Neuronal stem cell (in vitro differentiated cells): ENCODE data around the gene WHRN.

ENCODE experiments used
- DNase-seq: peaks from one replicate; pipeline ENCODE4 v3.0.0-alpha.2; 2013; ENCODE audit warnings: low spot score
- H2AFZ ChIP-seq: one replicate; pipeline ENCODE4 v1.6.1; 2013; ENCODE audit warnings: mild to moderate bottlenecking, low read length, inconsistent platforms
- H2AK5ac ChIP-seq: 2 replicates; pipeline ENCODE4 v1.6.1; 2013; ENCODE audit warnings: low read depth, mild to moderate bottlenecking, inconsistent platforms, low read length, moderate library complexity, mixed read lengths
- H2BK120ac ChIP-seq: 2 replicates; pipeline ENCODE4 v1.6.1; 2013; ENCODE audit warnings: low read depth, mild to moderate bottlenecking, inconsistent platforms, low read length, moderate library complexity, mixed read lengths
- H2BK12ac ChIP-seq: one replicate; pipeline ENCODE4 v1.6.1; 2013; ENCODE audit warnings: low read length, inconsistent platforms
- H2BK15ac ChIP-seq: 2 replicates; pipeline ENCODE4 v1.6.1; 2013; ENCODE audit warnings: mild to moderate bottlenecking, low read length, inconsistent platforms, mixed read lengths
- H2BK5ac ChIP-seq: one replicate; pipeline ENCODE4 v1.6.1; 2013; ENCODE audit warnings: inconsistent platforms, mild to moderate bottlenecking, low read length, moderate library complexity
- H3K14ac ChIP-seq: one replicate; pipeline ENCODE4 v1.6.1; 2013; ENCODE audit warnings: low read length, inconsistent platforms
- H3K18ac ChIP-seq: 2 replicates; pipeline ENCODE4 v1.6.1; 2013; ENCODE audit warnings: low read length, inconsistent platforms
- H3K23ac ChIP-seq: 2 replicates; pipeline ENCODE4 v1.6.1; 2013; ENCODE audit warnings: low read depth, mild to moderate bottlenecking, mixed read lengths, low read length, inconsistent platforms; ENCODE audit not compliant: poor library complexity
- H3K27ac ChIP-seq: replicated peaks from 3 replicates; pipeline ENCODE4 v1.5.1; 2013; ENCODE audit warnings: low read length, inconsistent platforms
- H3K27me3 ChIP-seq, 3 experiments: 2 replicates each; pipeline ENCODE4 v1.6.1; 2013; ENCODE audit warnings: low read length in 3 of 3, mild to moderate bottlenecking in 2 of 3, inconsistent platforms in 1 of 3, low read depth in 1 of 3, mixed read lengths in 1 of 3, moderate library complexity in 1 of 3; ENCODE audit not compliant: control insufficient read depth in 3 of 3, insufficient read depth in 3 of 3
- H3K36me3 ChIP-seq, 2 donors: replicated peaks in 1 of 2; 2 replicates each; pipeline ENCODE4 v1.6.1; 2013; ENCODE audit warnings: low read length in 2 of 2; ENCODE audit not compliant: control insufficient read depth in 2 of 2, insufficient read depth in 2 of 2
- H3K4ac ChIP-seq: 2 replicates; pipeline ENCODE4 v1.6.1; 2013; ENCODE audit warnings: inconsistent platforms, mild to moderate bottlenecking, low read length, moderate library complexity
- H3K4me1 ChIP-seq, 2 donors: 1 replicate in 1 of 2; 2 replicates in 1 of 2; pipeline ENCODE4 v1.6.1; 2013; ENCODE audit warnings: low read length in 2 of 2, low read depth in 1 of 2; ENCODE audit not compliant: control insufficient read depth in 2 of 2, insufficient read depth in 1 of 2
- H3K4me2 ChIP-seq: one replicate; pipeline ENCODE4 v1.6.1; 2013; ENCODE audit warnings: mild to moderate bottlenecking, low read length, inconsistent platforms; ENCODE audit not compliant: insufficient read depth, poor library complexity, severe bottlenecking
- H3K4me3 ChIP-seq, 2 donors: 2 replicates each; pipeline ENCODE4 v1.5.1; 2013; ENCODE audit warnings: low read length in 2 of 2, mild to moderate bottlenecking in 2 of 2, inconsistent platforms in 1 of 2, moderate library complexity in 1 of 2
- H3K79me1 ChIP-seq: one replicate; pipeline ENCODE4 v1.6.1; 2013; ENCODE audit warnings: low read depth, mild to moderate bottlenecking, inconsistent platforms, low read length, moderate library complexity
- H3K9ac ChIP-seq: one replicate; pipeline ENCODE4 v1.6.1; 2013; ENCODE audit warnings: mild to moderate bottlenecking, low read depth, low read length, inconsistent platforms; ENCODE audit not compliant: poor library complexity
- H3K9me3 ChIP-seq, 2 donors: replicated peaks in 1 of 2; 2 replicates each; pipeline versions ENCODE3 to v1.6.1; 2013; ENCODE audit warnings: low read length in 2 of 2, mild to moderate bottlenecking in 2 of 2, inconsistent platforms in 1 of 2, low read depth in 1 of 2, mixed read lengths in 1 of 2, moderate library complexity in 1 of 2; ENCODE audit not compliant: control insufficient read depth in 2 of 2, insufficient read depth in 1 of 2
- H4K8ac ChIP-seq: one replicate; pipeline ENCODE4 v1.6.1; 2013; ENCODE audit warnings: low read depth, mild to moderate bottlenecking, inconsistent platforms, low read length, moderate library complexity
- H4K91ac ChIP-seq: one replicate; pipeline ENCODE4 v1.6.1; 2013; ENCODE audit warnings: low read length, low read depth, mild to moderate bottlenecking, inconsistent platforms; ENCODE audit not compliant: poor library complexity
- WGBS, 2 donors: extraction: QIAGEN DNeasy Blood & Tissue Kit; methylation state at CpG; one replicate each; pipeline ENCODE4 v1.1.7; 2013; ENCODE audit warnings: missing lambda C conversion rate in 2 of 2, mixed read lengths in 1 of 2; ENCODE audit not compliant: insufficient read length in 2 of 2, insufficient replicate concordance in 1 of 2; ENCODE audit errors: extremely low coverage in 2 of 2; 5-methylcytosine and 5-hydroxymethylcytosine counted together

WHRN gene

GRCh38 chr9:114405294-114406034, 99.8 kb downstream of the WHRN start:
- Histone ChIP-seq H4K8ac (no peak overlapping the region), H3K18ac (peak overlapping the region; percentile 69), H3K14ac (no peak overlapping the region), H2BK120ac (no peak overlapping the region), H4K91ac (no peak overlapping the region), H3K4me3 (no peak overlapping the region), H3K9me3 (no peaks in the 10 kb centered on the region), H3K27ac (no peak overlapping the region), H3K9ac (no peak overlapping the region), H2BK12ac (no peak overlapping the region), H3K4me2 (no peak overlapping the region), H2BK15ac (no peak overlapping the region), H3K36me3 (peaks cover 2 to 6% of the 10 kb centered on the region in 2 donors), H2BK5ac (no peak overlapping the region), H3K4me1 (peaks cover 9 to 12% of the 10 kb centered on the region in 2 donors), H2AFZ (no peak overlapping the region), H3K79me1 (no peaks in the 10 kb centered on the region), H2AK5ac (no peak overlapping the region), H3K23ac (no peak overlapping the region), H3K4ac (no peak overlapping the region), H3K27me3 (no peaks in the 10 kb centered on the region)
- WGBS, 2 donors = no CpG with 5 or more reads among the region's 15 CpGs
- peak; percentile 73 for DNase-seq

DNA sequence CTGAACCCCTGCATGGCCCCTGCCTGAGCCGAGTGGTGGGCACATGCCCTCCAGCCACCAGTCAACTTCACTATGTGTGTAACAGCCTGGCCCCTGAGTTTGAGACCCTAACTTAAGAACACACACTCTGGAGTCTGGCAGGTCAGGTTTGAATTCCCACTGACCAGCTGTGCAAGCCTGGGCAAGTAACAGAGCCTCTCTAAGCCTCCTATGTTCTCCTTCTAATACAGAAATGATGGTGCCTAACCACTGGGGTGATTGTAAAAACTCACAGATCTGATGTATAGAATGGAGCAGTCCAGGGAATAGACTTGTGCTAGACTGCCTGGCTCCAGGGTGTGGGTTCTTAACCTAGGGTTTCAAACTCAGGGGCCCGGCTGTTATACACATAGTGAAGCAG, 100.7 kb downstream of the WHRN start:
- H3K4me3 ChIP-seq = no peak overlapping the region
- no peak overlapping the region for H3K9ac ChIP-seq
- no peak for DNase-seq
- no peak overlapping the region for H2BK5ac ChIP-seq
- WGBS, 2 donors = no CpG with 5 or more reads among the region's 2 CpGs
- no peak overlapping the region for H3K14ac ChIP-seq
- no peak overlapping the region for H3K4me2 ChIP-seq
- no peak overlapping the region for H2AK5ac ChIP-seq
- peaks cover 8 to 10% of the 10 kb centered on the region in 2 donors for H3K4me1 ChIP-seq
- H2AFZ ChIP-seq = no peak overlapping the region
- H3K79me1 ChIP-seq = no peaks in the 10 kb centered on the region
- H3K4ac ChIP-seq = no peak overlapping the region
- no peaks in the 10 kb centered on the region for H3K27me3 ChIP-seq
- H3K27ac ChIP-seq = no peak overlapping the region
- no peak overlapping the region for H3K23ac ChIP-seq
- H4K8ac ChIP-seq = no peak overlapping the region
- no peak overlapping the region for H2BK12ac ChIP-seq
- H3K36me3 ChIP-seq = peaks cover 2 to 6% of the 10 kb centered on the region in 2 donors
- no peak overlapping the region for H2BK120ac ChIP-seq
- no peak overlapping the region for H4K91ac ChIP-seq
- no peak overlapping the region for H3K18ac ChIP-seq
- no peaks in the 10 kb centered on the region for H3K9me3 ChIP-seq
- H2BK15ac ChIP-seq = no peak overlapping the region

DNA sequence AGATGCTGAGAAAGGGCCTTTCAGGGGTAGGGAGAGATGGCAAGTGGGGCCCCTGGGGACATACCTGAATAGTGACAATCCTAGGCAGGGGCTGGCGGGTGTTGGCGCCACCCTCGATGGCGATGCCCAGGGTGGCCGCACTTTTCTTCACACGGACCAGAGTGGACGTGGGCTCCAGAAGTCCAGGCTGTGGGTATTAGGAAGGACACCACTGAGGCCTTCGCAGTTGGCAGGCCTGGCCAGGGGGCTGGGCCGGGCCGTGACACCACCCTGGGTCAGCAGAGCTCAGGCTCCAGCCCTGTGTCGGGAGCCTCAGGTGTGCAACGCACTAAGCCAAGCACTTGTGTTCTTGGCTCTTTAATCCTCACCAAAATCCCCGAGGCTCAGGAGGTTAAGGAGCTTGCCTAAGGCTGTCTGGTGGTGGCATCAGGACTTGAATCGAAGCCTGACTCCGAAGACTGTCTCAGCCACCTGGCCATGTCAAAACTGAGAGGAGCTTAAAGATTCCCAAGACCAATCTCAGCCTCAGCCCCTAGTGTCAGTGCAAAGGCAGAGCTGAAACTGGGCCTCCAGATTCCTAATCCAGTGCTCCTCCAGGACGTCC, 102.0 kb downstream of the WHRN start:
- no CpG with 5 or more reads among the region's 16 CpGs for WGBS, 2 donors
- Histone ChIP-seq H3K4me1 (no peaks in the 10 kb centered on the region), H3K79me1 (no peaks in the 10 kb centered on the region), H3K36me3 (peaks cover 2 to 6% of the 10 kb centered on the region in 2 donors), H3K27ac (no peak overlapping the region), H3K18ac (no peak overlapping the region), H2BK5ac (no peak overlapping the region), H3K4me2 (no peak overlapping the region), H2AFZ (no peak overlapping the region), H3K4ac (no peak overlapping the region), H4K8ac (no peak overlapping the region), H3K14ac (no peak overlapping the region), H3K9ac (no peak overlapping the region), H2BK15ac (no peak overlapping the region), H3K9me3 (no peaks in the 10 kb centered on the region), H2AK5ac (no peak overlapping the region), H3K4me3 (no peak overlapping the region), H3K27me3 (no peaks in the 10 kb centered on the region), H2BK12ac (no peak overlapping the region), H2BK120ac (no peak overlapping the region), H3K23ac (no peak overlapping the region), H4K91ac (no peak overlapping the region)
- no peak for DNase-seq

DNA sequence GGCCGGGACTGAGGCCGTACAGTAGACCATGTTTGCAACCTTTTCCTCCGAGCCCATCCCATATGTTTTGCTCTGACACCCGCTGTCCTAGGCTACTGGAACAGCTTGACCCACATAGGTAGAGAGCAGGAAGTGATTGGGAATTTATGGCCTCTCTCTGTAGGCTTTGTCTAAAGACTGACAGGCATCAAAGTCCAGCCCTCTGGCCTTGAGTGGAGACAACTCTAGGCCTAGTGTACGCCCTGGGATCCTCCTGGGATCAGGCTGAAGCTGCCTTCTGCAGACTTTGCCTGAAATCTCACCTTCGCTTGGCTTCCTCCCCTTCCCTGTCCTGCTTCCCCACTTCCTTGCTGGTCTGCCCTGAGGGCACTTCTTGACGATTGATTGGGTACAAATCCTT, 103.9 kb downstream of the WHRN start:
- Histone ChIP-seq H3K27me3 (no peaks in the 10 kb centered on the region), H3K14ac (no peak overlapping the region), H2AK5ac (no peak overlapping the region), H2BK120ac (no peak overlapping the region), H2BK15ac (no peak overlapping the region), H3K23ac (no peak overlapping the region), H4K91ac (no peak overlapping the region), H3K18ac (no peak overlapping the region), H3K27ac (no peak overlapping the region), H3K4me2 (no peak overlapping the region), H2AFZ (no peak overlapping the region), H2BK5ac (no peak overlapping the region), H3K4ac (no peak overlapping the region), H3K36me3 (peaks cover 0 to 6% of the 10 kb centered on the region in 2 donors), H3K4me3 (no peak overlapping the region), H3K9me3 (no peaks in the 10 kb centered on the region), H2BK12ac (no peak overlapping the region), H4K8ac (no peak overlapping the region), H3K9ac (no peak overlapping the region), H3K4me1 (peaks cover 3 to 5% of the 10 kb centered on the region in 2 donors), H3K79me1 (no peaks in the 10 kb centered on the region)
- WGBS, 2 donors = no CpG with 5 or more reads among the region's 7 CpGs
- no peak for DNase-seq
